HG02588 (cell line): ENCODE results near the gene OR9A4.
A peak's percentile ranks its signal among the peaks of the same experiment; 100 is the strongest.
"Not testable (repeated sequence)": the region's sequence is repeated elsewhere in the genome, so short reads cannot be mapped to it uniquely, and the experiment has no call there.

Source experiments
- ATAC-seq: cut with Tn5 transposase; IDR thresholded peaks from one replicate; pipeline ENCODE4 v1.9.1; 2021; ENCODE audit warnings: mild to moderate bottlenecking, moderate library complexity; ENCODE audit not compliant: unreplicated experiment

Gene OR9A4

GRCh38 chr7:141916099-141916498, at the start of gene OR9A4:
TSS of gene OR9A4 (plus strand) at chr7:141916399. CDS start at chr7:141918876, 2,477 bp downstream.
- ATAC-seq, result no peak

DNA sequence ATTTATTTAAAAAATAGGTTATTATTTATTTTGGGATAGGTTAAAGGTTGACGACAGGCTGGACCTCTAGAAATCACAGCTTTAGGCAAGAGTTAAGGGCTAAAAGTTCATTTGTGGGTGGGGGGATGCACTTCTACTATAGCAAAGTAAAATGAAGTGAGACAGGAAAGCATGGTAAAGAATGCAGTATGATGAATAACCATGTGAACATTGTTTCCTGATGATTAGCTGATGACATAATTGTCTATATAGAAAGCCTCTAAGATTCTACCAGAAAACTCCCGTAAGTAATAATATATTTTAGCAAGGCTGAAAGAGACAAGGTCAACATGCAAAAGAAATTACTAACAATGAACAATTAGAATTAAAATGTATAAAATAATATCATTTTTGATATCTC, 49.2 kb upstream of the OR9A4 start:
- no peak for ATAC-seq

- no peak for ATAC-seq
Observed at GRCh38 chr7:141872931-141873330, 43.3 kb upstream of the OR9A4 start.

DNA sequence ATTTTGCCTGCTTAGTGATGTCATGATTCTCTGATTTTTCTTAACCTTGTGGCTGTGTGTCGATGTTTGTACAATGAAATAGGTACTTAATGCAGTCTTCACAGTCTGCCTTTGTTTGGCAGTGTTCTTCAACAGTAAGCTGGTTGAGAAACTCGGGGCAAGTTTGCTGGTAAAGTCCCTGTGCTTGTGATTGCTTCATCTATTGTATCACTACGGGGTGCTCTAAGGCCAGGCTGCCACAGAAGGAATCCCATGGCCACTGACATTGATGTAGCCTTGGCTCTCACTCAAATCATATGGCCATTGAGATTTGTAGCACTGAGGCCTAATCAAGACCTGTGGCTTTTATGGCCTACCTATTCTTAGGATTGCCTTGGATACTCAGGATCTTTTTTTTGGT, 41.4 kb upstream of the OR9A4 start:
- no peak for ATAC-seq

GRCh38 chr7:141875453-141875852, 40.7 kb upstream of the OR9A4 start:
- no peak for ATAC-seq

GRCh38 chr7:141876371-141876770, 39.8 kb upstream of the OR9A4 start:
- ATAC-seq, result no peak

GRCh38 chr7:141877365-141877764, 38.8 kb upstream of the OR9A4 start:
- no peak for ATAC-seq

DNA sequence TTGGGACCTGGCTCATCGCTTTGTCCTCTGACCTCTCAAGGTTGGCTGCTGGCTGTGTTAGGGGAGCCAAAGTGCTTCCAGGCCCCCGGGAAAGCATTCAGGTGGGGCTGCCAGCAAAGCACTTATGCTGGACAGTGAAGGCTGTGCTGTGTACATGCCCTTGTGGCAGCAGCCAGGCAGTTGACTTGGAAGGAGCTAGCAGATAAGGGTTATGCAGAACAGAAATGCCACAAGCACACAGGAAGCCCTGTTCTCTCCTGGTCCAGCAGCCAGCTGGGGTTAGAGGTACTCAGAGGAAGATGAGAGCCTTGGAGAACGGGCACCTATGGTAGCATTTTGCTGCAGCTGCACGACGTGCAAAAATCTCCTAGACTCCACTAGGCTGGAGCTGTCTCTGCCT, 35.2 kb upstream of the OR9A4 start:
- no peak for ATAC-seq

- ATAC-seq, result peak; percentile 65
Observed at GRCh38 chr7:141884539-141885225, 31.5 kb upstream of the OR9A4 start.

DNA sequence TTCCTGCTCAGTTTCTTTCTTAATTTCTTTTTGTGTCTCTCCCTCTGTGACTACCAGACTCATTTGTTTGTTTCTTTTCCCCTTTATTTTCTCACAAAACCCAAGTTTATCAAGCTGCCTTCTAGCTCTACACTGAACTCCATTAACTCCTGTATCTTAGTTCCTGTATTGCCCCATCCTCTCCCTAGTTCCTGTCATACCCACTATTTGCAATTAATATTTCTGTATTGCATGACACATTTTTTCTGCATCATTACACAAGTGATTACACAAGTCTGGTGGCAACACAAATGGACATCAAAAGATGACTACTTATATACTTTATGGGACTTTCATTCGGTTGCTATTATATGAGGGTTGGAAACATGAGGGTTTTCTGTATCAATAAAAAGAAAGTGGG, 26.9 kb upstream of the OR9A4 start:
- ATAC-seq, result no peak

DNA sequence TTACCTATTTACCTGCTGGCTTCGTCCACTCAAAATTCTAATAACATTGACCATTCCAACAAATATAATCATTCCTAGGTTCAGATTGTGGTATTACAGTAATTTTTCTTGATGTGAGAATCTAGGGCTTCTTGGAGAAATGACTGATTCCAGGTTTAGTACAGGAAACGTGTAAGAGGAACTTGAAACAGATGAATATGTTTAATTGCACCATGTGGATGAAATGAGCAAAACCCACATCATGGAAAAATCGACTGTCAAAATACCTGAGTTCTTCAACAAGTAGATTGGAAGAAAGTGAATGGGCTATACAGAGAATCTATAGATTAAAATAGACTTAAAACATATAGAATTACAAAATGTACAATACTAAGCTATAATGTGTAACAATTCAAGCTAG, 24.9 kb upstream of the OR9A4 start:
- ATAC-seq, result no peak

GRCh38 chr7:141899366-141899765, 16.8 kb upstream of the OR9A4 start:
- not testable (repeated sequence) for ATAC-seq

DNA sequence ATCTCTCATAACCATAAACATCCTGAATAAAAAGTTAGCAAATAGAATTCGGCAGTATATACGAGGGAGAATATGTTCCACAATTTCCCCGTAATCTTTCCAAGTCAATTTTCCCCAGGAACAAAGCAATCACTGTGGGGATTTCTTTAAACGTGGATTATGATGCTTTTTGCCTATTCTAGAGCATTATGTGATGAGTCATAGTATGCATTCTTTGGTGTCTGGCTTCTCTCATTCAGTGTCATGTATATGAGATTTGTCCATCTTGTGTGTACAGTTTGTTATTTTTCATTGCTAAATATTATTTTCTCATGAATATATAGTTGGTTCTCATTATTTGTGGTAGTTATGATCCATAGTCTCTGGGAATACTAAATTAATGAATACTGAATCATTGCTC, 9.9 kb upstream of the OR9A4 start:
- no peak for ATAC-seq

DNA sequence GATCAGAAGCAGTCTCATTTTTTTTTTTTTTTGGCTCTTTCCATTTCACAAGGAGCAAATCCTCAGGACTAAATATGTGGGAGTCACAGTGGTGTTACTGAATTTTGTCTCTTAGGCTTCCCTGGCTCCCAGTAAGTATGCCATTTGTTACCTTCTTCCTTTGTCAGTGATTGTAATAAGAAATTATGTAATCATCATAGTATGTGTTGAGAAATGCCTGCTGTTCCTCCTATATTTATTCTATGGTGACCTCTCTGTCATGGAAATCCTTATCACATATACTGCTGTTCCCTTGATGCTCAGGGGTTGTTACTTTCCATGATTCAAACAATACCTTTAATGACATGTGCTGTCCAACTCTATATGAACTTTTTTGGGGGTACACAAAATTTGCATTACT, 4.8 kb upstream of the OR9A4 start:
- ATAC-seq, result no peak

DNA sequence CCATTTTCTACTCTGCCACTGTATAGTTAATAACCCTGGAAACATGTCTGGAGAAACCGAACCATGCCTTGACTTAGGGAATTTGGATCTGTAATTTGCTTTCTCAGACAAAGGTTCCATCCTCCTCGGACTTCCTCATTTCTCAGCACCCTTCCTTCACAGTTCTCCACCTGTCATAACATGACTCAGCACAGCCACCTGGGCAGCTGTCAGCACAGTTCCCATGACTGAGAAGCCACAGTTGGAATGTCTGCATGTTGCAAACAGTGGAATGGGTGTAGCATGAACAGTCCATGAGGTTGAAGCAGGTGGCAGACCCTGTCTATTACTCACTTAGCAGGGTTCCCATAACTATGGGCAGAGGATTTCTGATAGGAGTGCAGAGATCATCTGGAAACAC, 634 bp upstream of the OR9A4 start:
- ATAC-seq, result no peak

DNA sequence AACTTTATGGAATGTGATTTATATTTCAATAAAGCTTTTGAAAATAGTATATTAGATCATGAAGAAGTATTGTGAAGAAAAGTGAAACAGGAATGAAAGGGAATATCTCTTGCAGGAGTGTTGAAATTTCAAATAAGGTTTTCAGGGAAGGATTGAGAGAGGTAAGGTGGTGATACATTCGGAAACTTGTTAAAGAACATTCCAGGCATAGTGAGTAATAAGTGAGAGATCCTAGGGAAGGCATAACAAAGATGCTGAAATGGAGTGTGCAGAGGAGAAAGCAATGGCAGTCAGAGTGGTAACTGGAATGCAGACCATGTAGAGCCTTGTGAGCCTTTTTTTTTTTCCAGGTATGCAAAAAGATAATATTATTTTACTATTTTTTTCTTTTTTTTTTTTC, 4.1 kb downstream of the OR9A4 start:
- ATAC-seq, result no peak

GRCh38 chr7:141928146-141928844, 12.1 kb downstream of the OR9A4 start:
- no peak for ATAC-seq

GRCh38 chr7:141928845-141929195, 12.6 kb downstream of the OR9A4 start:
- ATAC-seq, result no peak

DNA sequence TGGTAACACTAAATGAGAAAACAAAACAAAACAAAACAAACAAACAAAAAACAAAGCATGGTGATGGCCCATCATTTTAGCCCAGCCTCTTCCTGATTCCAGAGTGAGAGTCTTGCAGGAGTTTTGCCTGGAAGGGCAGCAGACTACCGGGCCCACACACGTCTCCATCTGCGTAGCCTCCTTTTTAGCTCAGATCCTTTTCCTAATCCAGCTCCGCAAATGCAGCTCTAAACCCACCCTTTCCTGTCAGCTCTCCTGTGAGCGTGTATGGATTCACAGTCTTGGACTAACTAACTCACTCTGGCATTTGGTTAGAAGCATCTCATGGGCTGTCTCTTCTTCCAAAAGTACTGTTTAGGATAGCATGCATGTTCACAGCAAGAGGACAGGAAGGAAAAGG, 14.0 kb downstream of the OR9A4 start:
- no peak for ATAC-seq

- ATAC-seq, result no peak
Observed at GRCh38 chr7:141941075-141941474, 24.9 kb downstream of the OR9A4 start.

- ATAC-seq, result no peak
Observed at GRCh38 chr7:141943846-141944245, 27.6 kb downstream of the OR9A4 start.

GRCh38 chr7:141944811-141945210, 28.6 kb downstream of the OR9A4 start:
- ATAC-seq, result no peak

GRCh38 chr7:141945356-141945755, 29.2 kb downstream of the OR9A4 start:
- no peak for ATAC-seq
